ENCODE results near the gene B3GAT3. TPM values are rescaled to one million over a fixed set of nuclear protein-coding genes. Genes with fewer than 3 reads are reported as not detected.

Gene B3GAT3
- polyA plus RNA-seq, 1 donor from 2014 or later = 102 TPM

DNA sequence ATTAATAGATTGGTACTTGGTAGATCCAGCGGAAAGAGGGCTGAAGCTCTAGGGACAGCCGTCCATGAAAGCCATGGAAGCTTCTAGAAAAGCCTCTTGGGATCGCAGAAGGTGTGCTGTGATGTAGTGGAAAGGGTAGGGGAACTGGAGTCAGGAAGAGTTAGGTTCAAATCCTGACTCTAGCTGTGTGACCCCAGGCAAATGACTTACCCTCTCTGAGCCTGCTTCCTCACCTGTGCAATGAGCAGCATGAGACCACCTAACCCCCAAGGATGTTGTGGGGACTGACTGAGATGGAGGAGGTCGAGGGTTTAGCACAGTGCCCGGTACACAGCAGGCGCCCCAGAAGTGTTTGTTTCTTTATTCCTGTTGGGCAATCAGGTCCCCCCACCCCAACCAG, 11.4 kb downstream of the B3GAT3 start:
- H3F3A ChIP-seq (ENCODE audit: insufficient read depth, low read length, poor library complexity, severe bottlenecking) = no peaks in the 10 kb centered on the region
- H4K20me1 ChIP-seq (ENCODE audit: insufficient read depth) = no peaks in the 10 kb centered on the region
- H3K79me2 ChIP-seq (replicated peaks; ENCODE audit: insufficient read depth, low read length) = no peaks in the 10 kb centered on the region
- H3K27me3 ChIP-seq (ENCODE audit: insufficient read depth, low read depth, low read length) = peaks cover 8% of the 10 kb centered on the region
- H3K9me2 ChIP-seq (ENCODE audit: insufficient read depth, low read length) = no peaks in the 10 kb centered on the region
- no peaks in the 10 kb centered on the region for H3K9me3 ChIP-seq (ENCODE audit: low read length)
- H3K4me2 ChIP-seq (ENCODE audit: low read length) = no peak overlapping the region
- no peaks in the 10 kb centered on the region for H3K36me3 ChIP-seq (ENCODE audit: insufficient read depth, low read length)
- no peak overlapping the region for H3K9ac ChIP-seq (ENCODE audit: low read length)
- H2AFZ ChIP-seq (ENCODE audit: low read depth, low read length) = no peak overlapping the region
- TF ChIP-seq, protein P1, sequence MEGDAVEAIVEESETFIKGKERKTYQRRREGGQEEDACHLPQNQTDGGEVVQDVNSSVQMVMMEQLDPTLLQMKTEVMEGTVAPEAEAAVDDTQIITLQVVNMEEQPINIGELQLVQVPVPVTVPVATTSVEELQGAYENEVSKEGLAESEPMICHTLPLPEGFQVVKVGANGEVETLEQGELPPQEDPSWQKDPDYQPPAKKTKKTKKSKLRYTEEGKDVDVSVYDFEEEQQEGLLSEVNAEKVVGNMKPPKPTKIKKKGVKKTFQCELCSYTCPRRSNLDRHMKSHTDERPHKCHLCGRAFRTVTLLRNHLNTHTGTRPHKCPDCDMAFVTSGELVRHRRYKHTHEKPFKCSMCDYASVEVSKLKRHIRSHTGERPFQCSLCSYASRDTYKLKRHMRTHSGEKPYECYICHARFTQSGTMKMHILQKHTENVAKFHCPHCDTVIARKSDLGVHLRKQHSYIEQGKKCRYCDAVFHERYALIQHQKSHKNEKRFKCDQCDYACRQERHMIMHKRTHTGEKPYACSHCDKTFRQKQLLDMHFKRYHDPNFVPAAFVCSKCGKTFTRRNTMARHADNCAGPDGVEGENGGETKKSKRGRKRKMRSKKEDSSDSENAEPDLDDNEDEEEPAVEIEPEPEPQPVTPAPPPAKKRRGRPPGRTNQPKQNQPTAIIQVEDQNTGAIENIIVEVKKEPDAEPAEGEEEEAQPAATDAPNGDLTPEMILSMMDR (IDR thresholded peaks at IDR 0.05; ENCODE audit: poor library complexity, severe bottlenecking) = no peak
- no peak for TF ChIP-seq SMC3 (conservative IDR thresholded peaks at IDR 0.05; ENCODE audit: poor library complexity)
- TF ChIP-seq, protein P2, sequence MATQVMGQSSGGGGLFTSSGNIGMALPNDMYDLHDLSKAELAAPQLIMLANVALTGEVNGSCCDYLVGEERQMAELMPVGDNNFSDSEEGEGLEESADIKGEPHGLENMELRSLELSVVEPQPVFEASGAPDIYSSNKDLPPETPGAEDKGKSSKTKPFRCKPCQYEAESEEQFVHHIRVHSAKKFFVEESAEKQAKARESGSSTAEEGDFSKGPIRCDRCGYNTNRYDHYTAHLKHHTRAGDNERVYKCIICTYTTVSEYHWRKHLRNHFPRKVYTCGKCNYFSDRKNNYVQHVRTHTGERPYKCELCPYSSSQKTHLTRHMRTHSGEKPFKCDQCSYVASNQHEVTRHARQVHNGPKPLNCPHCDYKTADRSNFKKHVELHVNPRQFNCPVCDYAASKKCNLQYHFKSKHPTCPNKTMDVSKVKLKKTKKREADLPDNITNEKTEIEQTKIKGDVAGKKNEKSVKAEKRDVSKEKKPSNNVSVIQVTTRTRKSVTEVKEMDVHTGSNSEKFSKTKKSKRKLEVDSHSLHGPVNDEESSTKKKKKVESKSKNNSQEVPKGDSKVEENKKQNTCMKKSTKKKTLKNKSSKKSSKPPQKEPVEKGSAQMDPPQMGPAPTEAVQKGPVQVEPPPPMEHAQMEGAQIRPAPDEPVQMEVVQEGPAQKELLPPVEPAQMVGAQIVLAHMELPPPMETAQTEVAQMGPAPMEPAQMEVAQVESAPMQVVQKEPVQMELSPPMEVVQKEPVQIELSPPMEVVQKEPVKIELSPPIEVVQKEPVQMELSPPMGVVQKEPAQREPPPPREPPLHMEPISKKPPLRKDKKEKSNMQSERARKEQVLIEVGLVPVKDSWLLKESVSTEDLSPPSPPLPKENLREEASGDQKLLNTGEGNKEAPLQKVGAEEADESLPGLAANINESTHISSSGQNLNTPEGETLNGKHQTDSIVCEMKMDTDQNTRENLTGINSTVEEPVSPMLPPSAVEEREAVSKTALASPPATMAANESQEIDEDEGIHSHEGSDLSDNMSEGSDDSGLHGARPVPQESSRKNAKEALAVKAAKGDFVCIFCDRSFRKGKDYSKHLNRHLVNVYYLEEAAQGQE (IDR thresholded peaks at IDR 0.05; ENCODE audit: borderline replicate concordance) = no peak
- TF ChIP-seq TAF1 (IDR thresholded peaks at IDR 0.05; ENCODE audit: low read depth) = no peak
- TF ChIP-seq MXI1 (conservative IDR thresholded peaks at IDR 0.05; ENCODE audit: poor library complexity, severe bottlenecking) = no peak
- TF ChIP-seq POLR2AphosphoS5 (IDR thresholded peaks at IDR 0.05) = no peak
- no peak for TF ChIP-seq RAD21 (conservative IDR thresholded peaks at IDR 0.05)
- no peak for TF ChIP-seq EP300 (conservative IDR thresholded peaks at IDR 0.05; ENCODE audit: poor library complexity, severe bottlenecking)
- no peak for TF ChIP-seq EZH2 (IDR thresholded peaks at IDR 0.05; ENCODE audit: borderline replicate concordance, insufficient read depth, low read length, poor library complexity, severe bottlenecking)
- H3K4me3 ChIP-seq (ENCODE audit: low read length) = no peak overlapping the region
- no peak overlapping the region for H3K27ac ChIP-seq (ENCODE audit: low read length)

DNA sequence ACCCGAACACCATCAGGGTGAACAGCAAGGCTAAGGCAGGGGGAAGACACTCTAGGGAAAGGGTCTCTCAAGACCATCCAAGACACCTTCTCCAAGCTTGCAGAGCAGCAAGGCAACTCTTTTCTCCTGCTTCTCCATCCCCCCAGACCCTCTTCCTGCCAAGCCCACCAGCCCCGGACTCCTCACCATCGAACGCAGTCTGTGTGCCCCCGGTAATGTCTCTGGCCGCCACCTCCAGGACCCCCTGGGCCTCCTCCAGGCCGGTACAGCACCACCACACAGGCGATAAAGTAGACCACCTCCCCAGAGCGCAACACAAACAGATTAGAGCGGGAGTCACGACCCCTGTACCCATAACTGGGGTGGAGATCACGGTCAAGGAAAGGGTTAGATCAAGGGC, 13.0 kb downstream of the B3GAT3 start:
- H3K79me2 ChIP-seq (replicated peaks; ENCODE audit: insufficient read depth, low read length) = no peaks in the 10 kb centered on the region
- TF ChIP-seq, protein P2 (IDR thresholded peaks at IDR 0.05; ENCODE audit: borderline replicate concordance) = no peak
- TF ChIP-seq RAD21 (conservative IDR thresholded peaks at IDR 0.05) (no peak), POLR2AphosphoS5 (IDR thresholded peaks at IDR 0.05) (no peak), EZH2 (IDR thresholded peaks at IDR 0.05; ENCODE audit: borderline replicate concordance, insufficient read depth, low read length, poor library complexity, severe bottlenecking) (no peak), MXI1 (conservative IDR thresholded peaks at IDR 0.05; ENCODE audit: poor library complexity, severe bottlenecking) (no peak), TAF1 (IDR thresholded peaks at IDR 0.05; ENCODE audit: low read depth) (no peak), EP300 (conservative IDR thresholded peaks at IDR 0.05; ENCODE audit: poor library complexity, severe bottlenecking) (no peak), SMC3 (conservative IDR thresholded peaks at IDR 0.05; ENCODE audit: poor library complexity) (no peak)
- TF ChIP-seq, protein P1 (IDR thresholded peaks at IDR 0.05; ENCODE audit: poor library complexity, severe bottlenecking) = no peak

More for the DNA sequence above, 13.0 kb downstream of the B3GAT3 start:
- Histone ChIP-seq H3K9me3 (ENCODE audit: low read length) (no peaks in the 10 kb centered on the region), H3K4me2 (ENCODE audit: low read length) (no peak overlapping the region), H3F3A (ENCODE audit: insufficient read depth, low read length, poor library complexity, severe bottlenecking) (no peaks in the 10 kb centered on the region), H3K4me3 (ENCODE audit: low read length) (no peak overlapping the region), H4K20me1 (ENCODE audit: insufficient read depth) (no peaks in the 10 kb centered on the region), H2AFZ (ENCODE audit: low read depth, low read length) (no peak overlapping the region), H3K9ac (ENCODE audit: low read length) (no peak overlapping the region), H3K27me3 (ENCODE audit: insufficient read depth, low read depth, low read length) (peaks cover 8% of the 10 kb centered on the region), H3K9me2 (ENCODE audit: insufficient read depth, low read length) (no peaks in the 10 kb centered on the region), H3K27ac (ENCODE audit: low read length) (no peak overlapping the region), H3K36me3 (ENCODE audit: insufficient read depth, low read length) (no peaks in the 10 kb centered on the region)
